IMR-90 (cell line): Measurements from ENCODE around the gene BANP. TPM values are rescaled to one million over a fixed set of nuclear protein-coding genes. Genes with fewer than 3 reads are reported as not detected.

Experiments used
- ATAC-seq: fragments of 200-7000 bp; cut with Tn5 transposase; 2 replicates; pipeline ENCODE4 v1.9.1; 2020; ENCODE audit warnings: low read depth, mild to moderate bottlenecking, moderate library complexity
- BruUV-seq: library from RNA; stranded (reverse); fragments of 400-500 nt; replicated peaks from 2 replicates; lab custom pipeline; 2021; lab: Mats Ljungman, UMichigan
- CTCF ChIA-PET: fragments of 300-600 bp; formaldehyde crosslinking; extraction: SDS; loops from one replicate; lab custom pipeline; 2021; ENCODE audit warnings: antibody characterized with exemption; lab: Yijun Ruan, JAX
- POLR2A ChIA-PET: fragments of 300-600 bp; sonication (Branson Sonifier 250); formaldehyde crosslinking; loops from one replicate; lab custom pipeline; 2022; ENCODE audit warnings: antibody characterized with exemption; ENCODE audit not compliant: unreplicated experiment; lab: Charles Lee
- DNase-seq: peaks from one replicate; pipeline ENCODE4 v3.0.0; 2013
- H2AFZ ChIP-seq: replicated peaks from 2 replicates; pipeline ENCODE3; 2013; ENCODE audit warnings: low read length, mild to moderate bottlenecking; ENCODE audit not compliant: poor library complexity
- H2AK5ac ChIP-seq: 2 replicates; pipeline ENCODE4 v1.6.1; 2013; ENCODE audit warnings: low read depth, low read length, inconsistent platforms
- H2AK9ac ChIP-seq: replicated peaks from 2 replicates; pipeline ENCODE3; 2013; ENCODE audit warnings: mild to moderate bottlenecking, low read depth, low read length, moderate library complexity; ENCODE audit not compliant: poor library complexity
- H2BK120ac ChIP-seq: 2 replicates; pipeline ENCODE4 v1.6.1; 2013; ENCODE audit warnings: low read depth, low read length, inconsistent platforms
- H2BK15ac ChIP-seq: 3 replicates; pipeline ENCODE4 v1.6.1; 2013; ENCODE audit warnings: low read depth, low read length, inconsistent platforms
- H2BK20ac ChIP-seq: 2 replicates; pipeline ENCODE4 v1.6.1; 2013; ENCODE audit warnings: low read depth, mild to moderate bottlenecking, inconsistent platforms, low read length, moderate library complexity
- H2BK5ac ChIP-seq: 2 replicates; pipeline ENCODE4 v1.6.1; 2013; ENCODE audit warnings: mild to moderate bottlenecking, low read depth, low read length, inconsistent platforms; ENCODE audit not compliant: poor library complexity, severe bottlenecking
- H3K14ac ChIP-seq: replicated peaks from 2 replicates; pipeline ENCODE4 v1.6.1; 2013; ENCODE audit warnings: low read depth, low read length, inconsistent platforms
- H3K18ac ChIP-seq: 2 replicates; pipeline ENCODE4 v1.6.1; 2013; ENCODE audit warnings: low read depth, low read length, control low read depth
- H3K23ac ChIP-seq: 2 replicates; pipeline ENCODE4 v1.6.1; 2013; ENCODE audit warnings: low read depth, low read length, inconsistent platforms
- H3K27ac ChIP-seq: 2 replicates; pipeline ENCODE4 v1.5.1; 2013; ENCODE audit warnings: mild to moderate bottlenecking, control low read depth, low read length; ENCODE audit not compliant: insufficient read depth
- H3K27me3 ChIP-seq: 2 replicates; pipeline ENCODE4 v1.6.1; 2013; ENCODE audit warnings: low read length; ENCODE audit not compliant: control insufficient read depth, insufficient read depth
- H3K36me3 ChIP-seq: 2 replicates; pipeline ENCODE4 v1.6.1; 2013; ENCODE audit warnings: low read length, mixed read lengths; ENCODE audit not compliant: control insufficient read depth, insufficient read depth
- H3K4ac ChIP-seq: 2 replicates; pipeline ENCODE4 v1.6.1; 2013; ENCODE audit warnings: low read depth, low read length, inconsistent platforms
- H3K4me1 ChIP-seq: 2 replicates; pipeline ENCODE4 v1.6.1; 2013; ENCODE audit warnings: low read length, mixed read lengths; ENCODE audit not compliant: control insufficient read depth, insufficient read depth
- H3K4me2 ChIP-seq: 2 replicates; pipeline ENCODE4 v1.6.1; 2013; ENCODE audit warnings: low read depth, mild to moderate bottlenecking, control low read depth, low read length, moderate library complexity
- H3K4me3 ChIP-seq: 2 replicates; pipeline ENCODE4 v1.5.1; 2013; ENCODE audit warnings: low read depth, mild to moderate bottlenecking, control low read depth, low read length, moderate library complexity; ENCODE audit not compliant: insufficient read depth
- H3K56ac ChIP-seq: 2 replicates; pipeline ENCODE4 v1.6.1; 2013; ENCODE audit warnings: low read length, inconsistent platforms; ENCODE audit not compliant: insufficient read depth; ENCODE audit errors: extremely low read depth
- H3K79me1 ChIP-seq, 2 experiments: 2 replicates each; pipeline ENCODE4 v1.6.1; 2013; ENCODE audit warnings: low read length in 2 of 2, inconsistent platforms in 1 of 2, low read depth in 1 of 2
- H3K9ac ChIP-seq: 2 replicates; pipeline ENCODE4 v1.6.1; 2013; ENCODE audit warnings: low read depth, low read length, control low read depth
- H3K9me1 ChIP-seq: 2 replicates; pipeline ENCODE4 v1.6.1; 2013; ENCODE audit warnings: low read length, inconsistent platforms; ENCODE audit not compliant: insufficient read depth
- H3K9me3 ChIP-seq: 2 replicates; pipeline ENCODE4 v1.6.1; 2013; ENCODE audit warnings: low read length; ENCODE audit not compliant: control insufficient read depth, insufficient read depth
- H4K20me1 ChIP-seq: 2 replicates; pipeline ENCODE4 v1.6.1; 2013; ENCODE audit warnings: low read length, inconsistent platforms; ENCODE audit not compliant: insufficient read depth
- H4K5ac ChIP-seq: 2 replicates; pipeline ENCODE4 v1.6.1; 2013; ENCODE audit warnings: mild to moderate bottlenecking, low read depth, low read length, control low read depth
- H4K8ac ChIP-seq, 2 experiments: 2 replicates each; pipeline ENCODE4 v1.6.1; 2013; ENCODE audit warnings: low read depth in 2 of 2, low read length in 2 of 2, control low read depth in 1 of 2, inconsistent platforms in 1 of 2
- H4K91ac ChIP-seq: 2 replicates; pipeline ENCODE4 v1.6.1; 2013; ENCODE audit warnings: low read depth, low read length, inconsistent platforms; ENCODE audit not compliant: insufficient read depth
- BHLHE40 ChIP-seq: fragments of 150-350 bp; IDR thresholded peaks from 2 replicates; pipeline ENCODE4 v1.6.1; 2016; ENCODE audit warnings: mild to moderate bottlenecking, low read depth, low read length
- CHD1 ChIP-seq: IDR thresholded peaks from 2 replicates; pipeline ENCODE4 v1.6.1; 2012; ENCODE audit warnings: low read depth, low read length, improper control_type of control experiment
- CTCF ChIP-seq: conservative IDR thresholded peaks from 2 replicates; pipeline ENCODE4 v1.5.1; 2012; ENCODE audit warnings: mild to moderate bottlenecking, low read depth, low read length, improper control_type of control experiment
- ELK1 ChIP-seq: fragments of 150-350 bp; IDR thresholded peaks from 2 replicates; pipeline ENCODE4 v1.6.1; 2016; ENCODE audit warnings: low read depth, mild to moderate bottlenecking, low read length, moderate library complexity, borderline replicate concordance
- FOS ChIP-seq: fragments of 150-350 bp; IDR thresholded peaks from 2 replicates; pipeline ENCODE4 v1.6.1; 2016; ENCODE audit warnings: low read depth, low read length
- MAFK ChIP-seq: IDR thresholded peaks from 2 replicates; pipeline ENCODE4 v1.6.1; 2012; ENCODE audit warnings: low read depth, low read length, improper control_type of control experiment
- MAZ ChIP-seq: IDR thresholded peaks from 2 replicates; pipeline ENCODE4 v1.6.1; 2012; ENCODE audit warnings: low read depth, mild to moderate bottlenecking, low read length, improper control_type of control experiment, moderate library complexity, borderline replicate concordance
- MXI1 ChIP-seq: IDR thresholded peaks from 2 replicates; pipeline ENCODE4 v1.6.1; 2012; ENCODE audit warnings: low read depth, mild to moderate bottlenecking, low read length, moderate library complexity, borderline replicate concordance
- NFE2L2 ChIP-seq: fragments of 150-350 bp; IDR thresholded peaks from 2 replicates; pipeline ENCODE4 v1.6.1; 2016; ENCODE audit warnings: low read depth, mild to moderate bottlenecking, low read length
- POLR2A ChIP-seq: IDR thresholded peaks from 2 replicates; pipeline ENCODE4 v1.6.1; 2012; ENCODE audit warnings: mild to moderate bottlenecking, low read depth, low read length
- RAD21 ChIP-seq: IDR thresholded peaks from 2 replicates; pipeline ENCODE4 v1.6.1; 2012; ENCODE audit warnings: low read length, improper control_type of control experiment
- RCOR1 ChIP-seq: IDR thresholded peaks from 2 replicates; pipeline ENCODE4 v1.6.1; 2012; ENCODE audit warnings: mild to moderate bottlenecking, low read length, improper control_type of control experiment; ENCODE audit not compliant: insufficient replicate concordance
- SMC3 ChIP-seq: fragments of 150-350 bp; IDR thresholded peaks from 2 replicates; pipeline ENCODE4 v1.6.1; 2016; ENCODE audit warnings: low read depth, mild to moderate bottlenecking, antibody characterized with exemption, low read length, moderate library complexity
- USF2 ChIP-seq: fragments of 150-350 bp; IDR thresholded peaks from 2 replicates; pipeline ENCODE4 v1.6.1; 2017; ENCODE audit warnings: mild to moderate bottlenecking, antibody characterized with exemption, low read length, low read depth
- WGBS, 2 experiments: methylation state at CpG; one replicate each; pipeline versions ENCODE4 v1.1.5 to v1.1.7; 2013; ENCODE audit warnings: missing lambda C conversion rate in 2 of 2; ENCODE audit not compliant: insufficient read length in 1 of 2; ENCODE audit errors: extremely low coverage in 2 of 2; 5-methylcytosine and 5-hydroxymethylcytosine counted together
- dilution Hi-C: fragments of 300-500 bp; cut with HindIII; formaldehyde crosslinking; loops from one replicate; pipeline ENCODE4 v1.14.3; 2018; ENCODE audit warnings: low sequenced_read_pairs; ENCODE audit not compliant: unreplicated experiment
- in situ Hi-C: fragments of 300-500 bp; cut with MboI; formaldehyde crosslinking; loops from 3 replicates; pipeline ENCODE4 v1.14.3; 2019; ENCODE audit warnings: low sequenced_read_pairs, inconsistent platforms, mixed read lengths
- intact Hi-C: fragments of 100-400 bp; cut with micrococcal nuclease; formaldehyde crosslinking; loops from 2 replicates; pipeline ENCODE4 v1.10.0; 2022
- polyA plus RNA-seq, 3 experiments: library from polyadenylated mRNA; depleted of rRNA; stranded (reverse); fragments of >200 nt; gene quantifications; 2 replicates each; pipeline ENCODE4 v1.2.3, GENCODE V29; 2012; ENCODE audit warnings: low replicate concordance in 1 of 3
- total RNA-seq: library from RNA; depleted of rRNA; stranded (reverse); fragments of >200 nt; gene quantifications from 2 replicates; pipeline ENCODE4 v1.2.3, GENCODE V29; 2012

BANP gene
- total and polyA plus RNA-seq, 2 of the 4 experiments (the other 2 are of a cell fraction), result 17.4 to 17.9 TPM

GRCh38 chr16:87929986-87930385 is 21.2 kb upstream of the BANP start:
- POLR2A ChIA-PET, result no interaction called here
- in situ Hi-C loops, result no loop called here

More at GRCh38 chr16:87929986-87930385, 21.2 kb upstream of the BANP start:
- H3K9ac ChIP-seq, result no peak overlapping the region
- H2BK15ac ChIP-seq, result no peak overlapping the region
- H2AK5ac ChIP-seq, result no peak overlapping the region
- BruUV-seq, result no TSS peak
- no peak overlapping the region for H3K56ac ChIP-seq
- H3K27ac ChIP-seq, result no peak overlapping the region
- peaks cover 22% of the 10 kb centered on the region for H3K27me3 ChIP-seq
- H4K5ac ChIP-seq, result no peak overlapping the region
- H3K4me2 ChIP-seq, result no peak overlapping the region
- no peak overlapping the region for H2BK20ac ChIP-seq
- WGBS, 2 experiments, result 48% methylated on average over 4 of the region's 7 CpGs; no CpG with 5 or more reads in 1 of the 2 experiments
- no peak for DNase-seq
- no peak overlapping the region for H4K8ac ChIP-seq
- TF ChIP-seq USF2 (no peak), MAFK (no peak), RAD21 (no peak), NFE2L2 (no peak), ELK1 (no peak), CHD1 (no peak), BHLHE40 (no peak), SMC3 (no peak), RCOR1 (no peak), MXI1 (no peak), FOS (no peak), MAZ (no peak), POLR2A (no peak), CTCF (no peak)
- no peak overlapping the region for H3K14ac ChIP-seq
- no peak overlapping the region for H3K18ac ChIP-seq
- no peak overlapping the region for H2AFZ ChIP-seq
- intact Hi-C loops (no loop called here), dilution Hi-C loops (no loop called here)
- H4K20me1 ChIP-seq, result no peaks in the 10 kb centered on the region
- no peak overlapping the region for H4K91ac ChIP-seq
- no peaks in the 10 kb centered on the region for H3K4me1 ChIP-seq
- H2BK120ac ChIP-seq, result no peak overlapping the region
- H3K4me3 ChIP-seq, result no peak overlapping the region
- no peaks in the 10 kb centered on the region for H3K79me1 ChIP-seq
- no peak for ATAC-seq
- H3K9me3 ChIP-seq, result no peaks in the 10 kb centered on the region
- no peak overlapping the region for H3K4ac ChIP-seq
- H2BK5ac ChIP-seq, result no peak overlapping the region
- no peak overlapping the region for H3K23ac ChIP-seq
- no peak overlapping the region for H2AK9ac ChIP-seq
- no peaks in the 10 kb centered on the region for H3K9me1 ChIP-seq
- CTCF ChIA-PET, result no interaction called here
- H3K36me3 ChIP-seq, result no peaks in the 10 kb centered on the region
